Measurements from ENCODE around the gene CA5A. TPM values are rescaled to one million over a fixed set of nuclear protein-coding genes. Genes with fewer than 3 reads are reported as not detected.

The CA5A gene
- total RNA-seq, 1 donor from 2014 or later, result not detected

DNA sequence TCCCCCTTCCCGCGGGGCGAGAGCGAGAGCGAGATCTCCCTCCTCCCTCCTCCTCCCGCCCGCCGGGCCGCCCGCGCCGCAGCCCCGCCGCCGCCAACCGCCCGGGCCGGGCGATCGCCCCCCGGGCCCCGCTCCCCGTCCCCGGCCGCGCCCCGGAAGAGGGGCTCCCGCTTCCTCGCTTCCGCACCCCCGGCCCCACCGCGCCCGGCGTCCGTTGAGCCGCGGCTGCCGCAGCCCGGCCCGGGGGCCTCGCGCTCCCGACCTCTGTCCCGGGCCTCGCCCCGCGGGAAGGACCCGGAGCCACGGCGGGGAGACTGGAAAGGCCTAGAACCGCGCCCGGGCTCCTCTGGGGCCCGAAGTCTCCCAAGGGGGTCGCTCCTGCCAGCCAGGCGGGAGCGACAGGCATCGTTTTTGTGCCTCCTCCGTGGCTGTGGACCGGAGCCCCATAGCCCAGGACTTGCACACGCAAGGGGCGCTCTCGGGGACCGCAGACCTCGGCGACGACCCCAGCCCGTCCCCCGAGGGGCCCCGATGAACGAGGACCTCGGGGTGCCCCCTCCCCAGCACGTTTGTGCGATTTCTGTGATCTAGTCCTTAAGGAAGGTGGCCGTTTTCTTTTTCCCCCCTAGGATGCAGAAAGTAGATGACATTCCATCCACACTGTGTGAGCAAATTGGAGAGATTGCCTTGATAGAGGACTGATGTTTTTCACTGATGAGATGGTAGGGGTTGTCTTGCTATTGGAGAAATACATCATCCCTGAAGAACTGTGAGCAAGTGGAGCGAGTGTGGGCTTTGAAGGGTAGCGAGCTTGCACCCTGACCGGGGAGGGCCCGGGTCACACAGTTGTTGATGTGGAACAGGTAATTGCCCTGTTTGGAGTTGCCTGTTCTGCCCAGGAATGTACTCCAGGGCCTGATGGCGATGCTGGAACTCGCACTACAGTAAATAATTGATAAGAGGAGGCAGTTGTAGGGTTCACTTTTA, 15.5 kb upstream of the CA5A start:
- Mint-ChIP-seq H3K4me1 (peaks cover 76% of the 10 kb centered on the region), H3K4me3 (peak overlapping the region; percentile 97), H3K36me3 (ENCODE audit: low read depth) (peaks cover 37% of the 10 kb centered on the region), H3K9me3 (no peaks in the 10 kb centered on the region), H3K27me3 (no peaks in the 10 kb centered on the region), H3K27ac (peak overlapping the region; percentile 90)
- ATAC-seq (ENCODE audit: low read depth) (no peak), DNase-seq (no peak)
- intact Hi-C loops (cut with micrococcal nuclease), result loop anchor here (1.0 to 10.0 kb wide), 14 partner anchors 11 to 1293 kb away; partner anchors contain the start of genes CYBA, MAP1LC3B, ZC3H18 and ZCCHC14
- CTCF ChIA-PET, result interaction anchor here (1.4 kb wide), 1 partner anchor 173 kb away, joined by 5 read pairs; no protein-coding TSS in a partner anchor
- no peak for TF ChIP-seq CTCF (IDR thresholded peaks at IDR 0.05)
- POLR2A ChIA-PET, result interaction anchor here (0.5 to 2.6 kb wide), 26 partner anchors 9 to 834 kb away, joined by 3 to 36 read pairs (median 6); partner anchors contain the start of genes KLHDC4, SLC7A5, ZC3H18 and ZFPM1

DNA sequence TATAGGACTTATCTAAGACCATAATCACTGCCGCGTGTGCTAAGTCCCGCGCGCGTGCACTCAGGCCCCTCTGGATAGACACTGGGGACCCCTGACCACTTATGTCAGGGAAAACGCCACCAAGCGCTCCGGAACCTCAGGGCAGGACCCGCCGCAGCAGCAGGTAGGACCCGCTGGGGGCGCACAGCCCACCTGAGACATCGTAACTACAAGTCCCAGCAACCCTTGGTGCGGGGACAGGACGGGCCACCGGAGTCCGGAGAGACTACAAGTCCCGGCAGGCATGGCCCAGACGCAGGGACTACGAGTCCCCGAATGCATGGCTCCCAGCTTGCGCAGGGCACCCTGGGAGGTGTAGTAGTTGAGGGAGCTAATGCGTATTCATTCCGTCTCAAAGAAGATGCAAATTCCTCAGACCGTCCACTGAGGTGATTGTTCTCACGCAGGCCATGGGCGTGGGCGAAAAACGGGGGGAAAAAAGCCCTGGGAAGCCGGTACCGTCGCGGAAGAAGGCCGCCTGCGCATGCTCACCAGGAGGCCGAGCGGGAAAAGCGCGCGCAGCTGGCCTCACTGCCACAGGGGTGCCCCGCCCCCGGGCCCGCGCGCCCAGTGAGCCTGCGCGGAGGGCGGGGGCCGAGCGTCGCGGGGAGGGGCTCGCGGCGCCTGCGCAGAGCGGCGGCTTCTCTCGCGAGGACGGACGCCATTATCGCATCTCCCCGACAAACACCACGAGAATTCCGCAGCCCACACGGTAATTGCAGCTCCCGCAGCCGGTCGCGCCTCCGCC, 14.6 kb upstream of the CA5A start, which contains the start of gene BANP:
Gene BANP, plus strand, starts transcription at position 670 of the 787 bp plus-strand sequence. CDS start 23,682 bp downstream, outside the sequence.
- no peaks in the 10 kb centered on the region for H3K9me3 Mint-ChIP-seq
- DNase-seq (peak; percentile 95), ATAC-seq (ENCODE audit: low read depth) (peak; percentile 93)
- intact Hi-C loops (cut with micrococcal nuclease), result loop anchor here (1.0 to 10.0 kb wide), 13 partner anchors 27 to 1294 kb away; partner anchors contain the start of genes CYBA, MAP1LC3B, ZC3H18 and ZCCHC14
- ChIA-PET POLR2A (interaction anchor here (0.5 to 2.6 kb wide), 25 partner anchors 8 to 1296 kb away, joined by 3 to 36 read pairs (median 5); partner anchors contain the start of genes KLHDC4, SLC7A5, ZC3H18 and ZFPM1), CTCF (interaction anchor here (1.4 kb wide), 1 partner anchor 172 kb away, joined by 5 read pairs; no protein-coding TSS in a partner anchor)
- H3K4me3 Mint-ChIP-seq, result peak within 1 kb of the TSS; percentile 97
- peak within 1 kb of the TSS; percentile 100 for H3K27ac Mint-ChIP-seq
- peaks cover 30% of the 10 kb centered on the region for H3K36me3 Mint-ChIP-seq (ENCODE audit: low read depth)
- peaks cover 69% of the 10 kb centered on the region for H3K4me1 Mint-ChIP-seq
- TF ChIP-seq CTCF (IDR thresholded peaks at IDR 0.05), result no peak
- H3K27me3 Mint-ChIP-seq, result no peaks in the 10 kb centered on the region

DNA sequence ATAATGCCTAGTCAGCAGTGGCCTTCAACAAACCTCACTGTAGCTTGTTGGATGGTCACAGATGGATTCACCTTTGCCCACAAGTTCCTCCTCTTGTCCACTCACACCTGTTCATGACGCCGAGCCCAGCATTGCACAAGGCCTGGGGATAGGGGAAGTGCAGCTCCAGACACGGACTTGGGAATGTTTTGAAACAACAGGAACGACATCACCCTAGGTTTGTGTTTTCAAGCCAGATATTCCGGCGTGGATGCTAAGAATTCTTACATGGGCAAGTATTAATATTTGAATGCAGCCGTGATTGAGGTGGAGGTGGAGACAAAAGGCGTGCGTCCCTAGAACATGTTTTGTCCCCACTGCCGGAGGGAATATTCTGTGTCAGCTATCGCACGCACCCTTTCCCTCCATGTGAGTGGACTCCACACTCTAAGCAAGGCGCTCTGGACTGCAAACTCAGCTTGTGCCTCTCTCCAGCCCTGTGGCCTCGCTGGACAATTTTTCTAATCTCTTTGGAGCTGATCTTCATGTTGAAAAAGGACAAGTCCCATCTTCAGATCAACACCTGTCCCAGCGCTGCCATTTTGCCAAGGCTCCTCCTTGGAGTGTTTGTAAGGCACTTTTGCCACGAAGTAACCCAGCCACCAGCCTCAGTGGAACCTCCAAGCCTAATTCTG, 12.9 kb upstream of the CA5A start:
- Mint-ChIP-seq H3K9me3 (no peaks in the 10 kb centered on the region), H3K4me1 (peaks cover 61% of the 10 kb centered on the region), H3K36me3 (ENCODE audit: low read depth) (peaks cover 20% of the 10 kb centered on the region), H3K4me3 (peak overlapping the region; percentile 42), H3K27ac (peak overlapping the region; percentile 46), H3K27me3 (no peaks in the 10 kb centered on the region)
- ATAC-seq (ENCODE audit: low read depth) (no peak), DNase-seq (no peak)
- ChIA-PET CTCF (interaction anchor here (0.6 to 1.1 kb wide), 2 partner anchors 8 to 23 kb away, joined by 3 read pairs; no protein-coding TSS in a partner anchor), POLR2A (interaction anchor here (1.6 to 2.3 kb wide), 2 partner anchors 23 to 170 kb away, joined by 5 to 10 read pairs; no protein-coding TSS in a partner anchor)
- no peak for TF ChIP-seq CTCF (IDR thresholded peaks at IDR 0.05)
- intact Hi-C loops (cut with micrococcal nuclease), result no loop called here

DNA sequence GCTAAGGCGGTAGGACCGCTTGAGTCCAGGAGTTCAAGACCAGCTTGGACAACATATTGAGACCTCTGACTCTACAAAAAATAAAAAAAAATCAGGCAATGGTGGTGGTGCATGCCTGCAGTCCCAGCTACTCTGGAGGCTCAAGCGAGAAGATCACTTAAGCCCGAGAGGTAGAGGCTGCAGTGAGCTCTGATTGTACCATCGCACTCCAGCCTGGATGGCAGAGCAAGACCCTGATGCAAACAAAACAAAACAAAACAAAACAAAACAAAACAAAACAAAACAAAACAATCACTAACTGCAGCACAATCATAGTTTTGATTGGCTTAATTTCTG, 12.4 kb upstream of the CA5A start:
- POLR2A ChIA-PET, result interaction anchor here (1.6 kb wide), 1 partner anchor 22 kb away, joined by 5 read pairs; no protein-coding TSS in a partner anchor
- ATAC-seq (ENCODE audit: low read depth) (no peak), DNase-seq (no peak)
- H3K4me1 Mint-ChIP-seq, result peaks cover 56% of the 10 kb centered on the region
- no peaks in the 10 kb centered on the region for H3K9me3 Mint-ChIP-seq
- peaks cover 15% of the 10 kb centered on the region for H3K36me3 Mint-ChIP-seq (ENCODE audit: low read depth)
- no peaks in the 10 kb centered on the region for H3K27me3 Mint-ChIP-seq
- H3K27ac Mint-ChIP-seq, result peak overlapping the region; percentile 96
- CTCF ChIA-PET, result interaction anchor here (1.1 kb wide), 1 partner anchor 22 kb away, joined by 3 read pairs; no protein-coding TSS in a partner anchor
- intact Hi-C loops (cut with micrococcal nuclease), result no loop called here
- no peak overlapping the region for H3K4me3 Mint-ChIP-seq
- TF ChIP-seq CTCF (IDR thresholded peaks at IDR 0.05), result no peak

Measured in activated B cell treated with CpG ODN at 0.5 μM for 24 hours (primary cell).